Measurements from ENCODE around the gene MYLK.

The MYLK gene

DNA sequence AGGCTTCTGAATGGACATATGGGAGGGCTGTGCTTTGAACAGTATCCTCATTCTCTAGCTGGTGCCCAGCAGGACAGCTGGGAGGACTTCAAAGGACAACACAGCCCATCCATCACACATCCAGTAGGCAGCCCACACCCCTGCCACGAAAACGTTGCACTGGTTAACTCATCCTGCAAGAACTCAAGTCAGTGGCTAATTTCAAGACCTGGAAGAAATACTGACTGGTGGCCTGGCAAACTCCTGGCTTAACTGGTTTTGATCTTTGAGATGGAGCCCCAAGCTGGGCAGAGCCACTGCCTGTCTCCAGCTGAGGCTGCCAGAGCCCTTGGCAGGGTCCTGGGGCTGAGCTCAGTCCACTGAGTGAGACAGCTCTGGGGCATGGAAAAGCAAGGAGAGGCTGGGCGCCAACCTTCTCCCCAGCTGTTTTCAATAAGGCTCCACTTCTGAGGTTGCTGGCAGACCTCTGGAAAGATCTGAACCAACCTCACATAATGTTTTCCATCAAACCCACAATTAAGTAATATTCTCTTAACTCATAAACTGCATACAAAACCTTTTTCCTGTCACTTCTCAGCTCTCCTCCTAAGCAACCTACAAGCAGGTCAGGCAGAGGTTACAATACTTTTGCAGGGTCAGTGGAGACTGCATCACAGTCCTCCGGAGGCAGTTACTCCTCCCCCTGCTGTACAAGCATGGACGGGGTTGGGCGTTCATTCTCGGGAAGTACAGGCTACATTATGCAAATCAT lies 110.3 kb downstream of the MYLK start:
- no peak for DNase-seq (ENCODE audit: extremely low read depth, insufficient read length)
- H3K36me3 ChIP-seq (ENCODE audit: control insufficient read depth, insufficient read depth, low read length), result no peaks in the 10 kb centered on the region
- H3K4me3 ChIP-seq (replicated peaks; ENCODE audit: low read depth, low read length), result no peak overlapping the region
- TF ChIP-seq, protein P1, sequence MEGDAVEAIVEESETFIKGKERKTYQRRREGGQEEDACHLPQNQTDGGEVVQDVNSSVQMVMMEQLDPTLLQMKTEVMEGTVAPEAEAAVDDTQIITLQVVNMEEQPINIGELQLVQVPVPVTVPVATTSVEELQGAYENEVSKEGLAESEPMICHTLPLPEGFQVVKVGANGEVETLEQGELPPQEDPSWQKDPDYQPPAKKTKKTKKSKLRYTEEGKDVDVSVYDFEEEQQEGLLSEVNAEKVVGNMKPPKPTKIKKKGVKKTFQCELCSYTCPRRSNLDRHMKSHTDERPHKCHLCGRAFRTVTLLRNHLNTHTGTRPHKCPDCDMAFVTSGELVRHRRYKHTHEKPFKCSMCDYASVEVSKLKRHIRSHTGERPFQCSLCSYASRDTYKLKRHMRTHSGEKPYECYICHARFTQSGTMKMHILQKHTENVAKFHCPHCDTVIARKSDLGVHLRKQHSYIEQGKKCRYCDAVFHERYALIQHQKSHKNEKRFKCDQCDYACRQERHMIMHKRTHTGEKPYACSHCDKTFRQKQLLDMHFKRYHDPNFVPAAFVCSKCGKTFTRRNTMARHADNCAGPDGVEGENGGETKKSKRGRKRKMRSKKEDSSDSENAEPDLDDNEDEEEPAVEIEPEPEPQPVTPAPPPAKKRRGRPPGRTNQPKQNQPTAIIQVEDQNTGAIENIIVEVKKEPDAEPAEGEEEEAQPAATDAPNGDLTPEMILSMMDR (IDR thresholded peaks at IDR 0.05; ENCODE audit: insufficient read depth, low read length, poor library complexity, severe bottlenecking), result no peak
- H3K27me3 ChIP-seq (replicated peaks; ENCODE audit: control insufficient read depth, insufficient read depth, low read length), result peaks cover 3% of the 10 kb centered on the region

DNA sequence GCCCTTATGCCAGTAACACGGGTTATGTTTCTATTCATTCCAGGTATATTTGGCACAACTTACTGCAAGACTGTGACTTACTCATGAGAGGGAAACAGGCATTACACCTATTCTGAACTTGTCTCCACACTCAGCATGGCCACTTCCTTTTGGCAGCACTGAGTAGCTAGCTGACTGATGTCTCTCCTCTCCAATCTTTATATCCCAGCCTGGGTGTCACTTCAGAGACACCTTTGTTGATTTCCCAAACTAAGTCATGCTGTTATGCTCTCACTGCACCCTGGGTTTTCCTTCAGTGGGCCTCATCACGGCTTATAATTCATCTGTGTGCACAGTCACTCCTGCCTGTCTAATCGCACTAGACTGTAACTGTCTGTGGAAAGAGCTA lies 114.8 kb downstream of the MYLK start:
- H3K36me3 ChIP-seq (ENCODE audit: control insufficient read depth, insufficient read depth, low read length), result no peaks in the 10 kb centered on the region
- TF ChIP-seq, protein P1 (IDR thresholded peaks at IDR 0.05; ENCODE audit: insufficient read depth, low read length, poor library complexity, severe bottlenecking), result no peak
- DNase-seq (ENCODE audit: extremely low read depth, insufficient read length), result no peak
- H3K4me3 ChIP-seq (replicated peaks; ENCODE audit: low read depth, low read length), result no peak overlapping the region
- peaks cover 3% of the 10 kb centered on the region for H3K27me3 ChIP-seq (replicated peaks; ENCODE audit: control insufficient read depth, insufficient read depth, low read length)

DNA sequence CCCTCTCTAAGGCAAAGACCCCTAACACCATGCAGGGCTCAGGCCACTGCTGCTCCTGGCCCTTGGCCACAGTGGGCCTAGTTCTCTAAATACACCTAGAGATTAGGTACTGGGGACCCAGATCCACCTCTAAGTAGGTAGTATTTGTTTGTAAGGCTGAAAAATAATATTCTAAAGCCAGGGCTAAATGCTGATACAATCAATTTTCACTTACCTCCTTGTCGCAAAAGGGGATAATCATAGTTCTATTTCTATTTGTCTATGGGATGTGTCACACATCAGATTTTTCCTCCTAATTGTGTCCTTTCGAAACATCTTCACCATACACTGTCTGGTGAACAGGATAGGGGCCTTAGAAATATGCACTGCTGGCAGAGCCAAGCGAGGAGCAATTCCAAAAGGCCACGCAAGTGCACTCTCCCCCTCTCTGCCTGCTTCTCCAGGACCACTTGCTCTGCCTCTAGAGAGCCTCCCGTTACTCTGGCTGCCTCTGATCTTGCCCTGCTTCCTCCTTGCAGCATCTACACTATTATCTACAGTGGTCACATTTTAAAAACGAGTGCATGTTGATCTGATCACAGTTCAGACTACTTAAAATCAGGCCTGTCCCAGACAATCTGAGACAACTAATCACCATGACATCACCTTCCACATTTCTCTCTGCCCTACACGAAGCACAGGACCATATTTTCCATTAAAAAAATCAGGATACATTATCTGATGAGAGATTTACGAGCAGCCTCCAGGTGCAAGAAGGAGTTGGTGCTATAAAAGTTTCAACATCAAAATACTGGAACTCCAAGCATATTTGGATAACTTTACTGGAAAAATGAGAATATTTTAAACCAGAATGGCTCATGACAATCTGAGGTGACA lies 115.4 kb downstream of the MYLK start:
- H3K4me3 ChIP-seq (replicated peaks; ENCODE audit: low read depth, low read length), result no peak overlapping the region
- TF ChIP-seq, protein P1 (IDR thresholded peaks at IDR 0.05; ENCODE audit: insufficient read depth, low read length, poor library complexity, severe bottlenecking), result no peak
- no peaks in the 10 kb centered on the region for H3K36me3 ChIP-seq (ENCODE audit: control insufficient read depth, insufficient read depth, low read length)
- no peak for DNase-seq (ENCODE audit: extremely low read depth, insufficient read length)
- H3K27me3 ChIP-seq (replicated peaks; ENCODE audit: control insufficient read depth, insufficient read depth, low read length), result peaks cover 3% of the 10 kb centered on the region

DNA sequence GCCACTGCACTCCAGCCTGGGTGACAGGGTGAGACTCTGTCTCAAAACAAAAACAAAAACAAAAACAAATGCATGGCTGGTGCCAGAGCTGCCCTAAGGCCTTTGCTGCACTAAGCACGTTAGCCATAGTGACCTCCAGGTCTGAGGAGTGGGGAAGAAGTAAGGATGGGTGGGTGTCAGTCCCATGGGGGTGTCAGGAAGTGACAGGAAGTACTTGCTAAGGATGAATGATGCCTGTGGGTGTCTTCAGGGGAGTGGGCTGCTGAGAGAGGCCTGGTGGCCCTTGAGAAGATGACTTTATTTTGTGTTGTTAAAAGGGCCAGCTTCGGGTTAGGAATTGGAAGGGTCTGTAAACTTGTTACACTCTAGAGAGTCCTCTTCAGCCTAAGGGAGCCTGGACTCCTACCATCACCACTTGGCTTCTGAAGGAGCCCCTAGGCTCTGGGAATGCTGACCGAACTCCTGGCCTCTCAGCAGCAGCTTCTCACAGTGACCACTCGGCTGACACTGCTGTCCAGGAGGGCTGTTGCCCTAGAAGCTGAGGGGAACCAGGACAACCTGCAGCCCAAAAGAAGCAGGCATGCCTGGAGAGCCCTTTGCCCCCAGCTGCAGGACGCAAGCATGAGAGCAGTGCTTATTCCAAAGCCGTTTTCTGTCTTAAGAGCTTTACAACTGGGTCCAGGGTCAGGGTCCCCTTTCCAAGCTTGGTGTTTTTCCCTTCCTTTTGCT lies 116.4 kb downstream of the MYLK start:
- TF ChIP-seq, protein P1 (IDR thresholded peaks at IDR 0.05; ENCODE audit: insufficient read depth, low read length, poor library complexity, severe bottlenecking), result no peak
- DNase-seq (ENCODE audit: extremely low read depth, insufficient read length), result no peak
- Histone ChIP-seq H3K4me3 (replicated peaks; ENCODE audit: low read depth, low read length) (no peak overlapping the region), H3K36me3 (ENCODE audit: control insufficient read depth, insufficient read depth, low read length) (no peaks in the 10 kb centered on the region), H3K27me3 (replicated peaks; ENCODE audit: control insufficient read depth, insufficient read depth, low read length) (peaks cover 3% of the 10 kb centered on the region)

DNA sequence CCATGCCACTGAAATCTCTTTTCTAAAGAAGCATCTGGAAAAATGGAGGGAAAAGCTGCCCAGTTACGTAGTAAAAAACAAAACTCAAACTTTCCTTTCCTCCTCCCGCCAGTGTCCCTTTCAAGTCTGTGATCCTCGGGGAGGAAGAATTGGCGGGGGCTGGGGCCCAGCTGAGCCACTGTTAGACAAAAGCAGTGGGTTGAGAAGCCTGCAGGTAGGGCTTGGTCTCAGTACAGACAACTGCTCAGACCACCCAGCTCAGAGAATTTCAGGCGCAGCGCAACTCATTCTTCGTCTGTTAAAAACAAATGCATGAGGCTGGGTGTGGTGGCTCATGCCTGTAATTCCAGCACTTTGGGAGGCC lies 117.1 kb downstream of the MYLK start:
- peaks cover 3% of the 10 kb centered on the region for H3K27me3 ChIP-seq (replicated peaks; ENCODE audit: control insufficient read depth, insufficient read depth, low read length)
- TF ChIP-seq, protein P1 (IDR thresholded peaks at IDR 0.05; ENCODE audit: insufficient read depth, low read length, poor library complexity, severe bottlenecking), result no peak
- no peaks in the 10 kb centered on the region for H3K36me3 ChIP-seq (ENCODE audit: control insufficient read depth, insufficient read depth, low read length)
- no peak for DNase-seq (ENCODE audit: extremely low read depth, insufficient read length)
- H3K4me3 ChIP-seq (replicated peaks; ENCODE audit: low read depth, low read length), result no peak overlapping the region

All from GM06990 (cell line).